IMR-90 (cell line): Measurements from ENCODE around the gene PRR5L. TPM values are rescaled to one million over a fixed set of nuclear protein-coding genes. Genes with fewer than 3 reads are reported as not detected.

Experiments used
- ATAC-seq: fragments of 200-7000 bp; cut with Tn5 transposase; 2 replicates; pipeline ENCODE4 v1.9.1; 2020; ENCODE audit warnings: low read depth, mild to moderate bottlenecking, moderate library complexity
- BruUV-seq: library from RNA; stranded (reverse); fragments of 400-500 nt; replicated peaks from 2 replicates; lab custom pipeline; 2021; lab: Mats Ljungman, UMichigan
- CTCF ChIA-PET: fragments of 300-600 bp; formaldehyde crosslinking; extraction: SDS; loops from one replicate; lab custom pipeline; 2021; ENCODE audit warnings: antibody characterized with exemption; lab: Yijun Ruan, JAX
- POLR2A ChIA-PET: fragments of 300-600 bp; sonication (Branson Sonifier 250); formaldehyde crosslinking; loops from one replicate; lab custom pipeline; 2022; ENCODE audit warnings: antibody characterized with exemption; ENCODE audit not compliant: unreplicated experiment; lab: Charles Lee
- DNase-seq: peaks from one replicate; pipeline ENCODE4 v3.0.0; 2013
- H2AFZ ChIP-seq: replicated peaks from 2 replicates; pipeline ENCODE3; 2013; ENCODE audit warnings: low read length, mild to moderate bottlenecking; ENCODE audit not compliant: poor library complexity
- H2AK5ac ChIP-seq: 2 replicates; pipeline ENCODE4 v1.6.1; 2013; ENCODE audit warnings: low read depth, low read length, inconsistent platforms
- H2AK9ac ChIP-seq: replicated peaks from 2 replicates; pipeline ENCODE3; 2013; ENCODE audit warnings: mild to moderate bottlenecking, low read depth, low read length, moderate library complexity; ENCODE audit not compliant: poor library complexity
- H2BK120ac ChIP-seq: 2 replicates; pipeline ENCODE4 v1.6.1; 2013; ENCODE audit warnings: low read depth, low read length, inconsistent platforms
- H2BK15ac ChIP-seq: 3 replicates; pipeline ENCODE4 v1.6.1; 2013; ENCODE audit warnings: low read depth, low read length, inconsistent platforms
- H2BK20ac ChIP-seq: 2 replicates; pipeline ENCODE4 v1.6.1; 2013; ENCODE audit warnings: low read depth, mild to moderate bottlenecking, inconsistent platforms, low read length, moderate library complexity
- H2BK5ac ChIP-seq: 2 replicates; pipeline ENCODE4 v1.6.1; 2013; ENCODE audit warnings: mild to moderate bottlenecking, low read depth, low read length, inconsistent platforms; ENCODE audit not compliant: poor library complexity, severe bottlenecking
- H3K14ac ChIP-seq: replicated peaks from 2 replicates; pipeline ENCODE4 v1.6.1; 2013; ENCODE audit warnings: low read depth, low read length, inconsistent platforms
- H3K18ac ChIP-seq: 2 replicates; pipeline ENCODE4 v1.6.1; 2013; ENCODE audit warnings: low read depth, low read length, control low read depth
- H3K23ac ChIP-seq: 2 replicates; pipeline ENCODE4 v1.6.1; 2013; ENCODE audit warnings: low read depth, low read length, inconsistent platforms
- H3K27ac ChIP-seq: 2 replicates; pipeline ENCODE4 v1.5.1; 2013; ENCODE audit warnings: mild to moderate bottlenecking, control low read depth, low read length; ENCODE audit not compliant: insufficient read depth
- H3K27me3 ChIP-seq: 2 replicates; pipeline ENCODE4 v1.6.1; 2013; ENCODE audit warnings: low read length; ENCODE audit not compliant: control insufficient read depth, insufficient read depth
- H3K36me3 ChIP-seq: 2 replicates; pipeline ENCODE4 v1.6.1; 2013; ENCODE audit warnings: low read length, mixed read lengths; ENCODE audit not compliant: control insufficient read depth, insufficient read depth
- H3K4ac ChIP-seq: 2 replicates; pipeline ENCODE4 v1.6.1; 2013; ENCODE audit warnings: low read depth, low read length, inconsistent platforms
- H3K4me1 ChIP-seq: 2 replicates; pipeline ENCODE4 v1.6.1; 2013; ENCODE audit warnings: low read length, mixed read lengths; ENCODE audit not compliant: control insufficient read depth, insufficient read depth
- H3K4me2 ChIP-seq: 2 replicates; pipeline ENCODE4 v1.6.1; 2013; ENCODE audit warnings: low read depth, mild to moderate bottlenecking, control low read depth, low read length, moderate library complexity
- H3K4me3 ChIP-seq: 2 replicates; pipeline ENCODE4 v1.5.1; 2013; ENCODE audit warnings: low read depth, mild to moderate bottlenecking, control low read depth, low read length, moderate library complexity; ENCODE audit not compliant: insufficient read depth
- H3K56ac ChIP-seq: 2 replicates; pipeline ENCODE4 v1.6.1; 2013; ENCODE audit warnings: low read length, inconsistent platforms; ENCODE audit not compliant: insufficient read depth; ENCODE audit errors: extremely low read depth
- H3K79me1 ChIP-seq, 2 experiments: 2 replicates each; pipeline ENCODE4 v1.6.1; 2013; ENCODE audit warnings: low read length in 2 of 2, inconsistent platforms in 1 of 2, low read depth in 1 of 2
- H3K9ac ChIP-seq: 2 replicates; pipeline ENCODE4 v1.6.1; 2013; ENCODE audit warnings: low read depth, low read length, control low read depth
- H3K9me1 ChIP-seq: 2 replicates; pipeline ENCODE4 v1.6.1; 2013; ENCODE audit warnings: low read length, inconsistent platforms; ENCODE audit not compliant: insufficient read depth
- H3K9me3 ChIP-seq: 2 replicates; pipeline ENCODE4 v1.6.1; 2013; ENCODE audit warnings: low read length; ENCODE audit not compliant: control insufficient read depth, insufficient read depth
- H4K20me1 ChIP-seq: 2 replicates; pipeline ENCODE4 v1.6.1; 2013; ENCODE audit warnings: low read length, inconsistent platforms; ENCODE audit not compliant: insufficient read depth
- H4K5ac ChIP-seq: 2 replicates; pipeline ENCODE4 v1.6.1; 2013; ENCODE audit warnings: mild to moderate bottlenecking, low read depth, low read length, control low read depth
- H4K8ac ChIP-seq, 2 experiments: 2 replicates each; pipeline ENCODE4 v1.6.1; 2013; ENCODE audit warnings: low read depth in 2 of 2, low read length in 2 of 2, control low read depth in 1 of 2, inconsistent platforms in 1 of 2
- H4K91ac ChIP-seq: 2 replicates; pipeline ENCODE4 v1.6.1; 2013; ENCODE audit warnings: low read depth, low read length, inconsistent platforms; ENCODE audit not compliant: insufficient read depth
- USF2 ChIP-seq: fragments of 150-350 bp; IDR thresholded peaks from 2 replicates; pipeline ENCODE4 v1.6.1; 2017; ENCODE audit warnings: mild to moderate bottlenecking, antibody characterized with exemption, low read length, low read depth
- WGBS, 2 experiments: methylation state at CpG; one replicate each; pipeline versions ENCODE4 v1.1.5 to v1.1.7; 2013; ENCODE audit warnings: missing lambda C conversion rate in 2 of 2; ENCODE audit not compliant: insufficient read length in 1 of 2; ENCODE audit errors: extremely low coverage in 2 of 2; 5-methylcytosine and 5-hydroxymethylcytosine counted together
- dilution Hi-C: fragments of 300-500 bp; cut with HindIII; formaldehyde crosslinking; loops from one replicate; pipeline ENCODE4 v1.14.3; 2018; ENCODE audit warnings: low sequenced_read_pairs; ENCODE audit not compliant: unreplicated experiment
- in situ Hi-C: fragments of 300-500 bp; cut with MboI; formaldehyde crosslinking; loops from 3 replicates; pipeline ENCODE4 v1.14.3; 2019; ENCODE audit warnings: low sequenced_read_pairs, inconsistent platforms, mixed read lengths
- intact Hi-C: fragments of 100-400 bp; cut with micrococcal nuclease; formaldehyde crosslinking; loops from 2 replicates; pipeline ENCODE4 v1.10.0; 2022
- polyA plus RNA-seq, 3 experiments: library from polyadenylated mRNA; depleted of rRNA; stranded (reverse); fragments of >200 nt; gene quantifications; 2 replicates each; pipeline ENCODE4 v1.2.3, GENCODE V29; 2012; ENCODE audit warnings: low replicate concordance in 1 of 3
- total RNA-seq: library from RNA; depleted of rRNA; stranded (reverse); fragments of >200 nt; gene quantifications from 2 replicates; pipeline ENCODE4 v1.2.3, GENCODE V29; 2012

The PRR5L gene
- total and polyA plus RNA-seq, 2 of the 4 experiments (the other 2 are of a cell fraction), result 2.9 to 3.6 TPM

- Histone ChIP-seq H3K36me3 (no peaks in the 10 kb centered on the region), H4K8ac (peak overlapping the region; percentile 92 to 93; a peak in 3 of 4 replicates), H3K4ac (peak overlapping the region; percentile 98), H4K20me1 (no peaks in the 10 kb centered on the region), H2BK15ac (peak overlapping the region; percentile 91; the same call in 2 of the 3 replicates), H3K4me2 (no peak overlapping the region), H2BK5ac (peak overlapping the region; percentile 96), H3K9ac (no peak overlapping the region), H2AK9ac (peak overlapping the region; percentile 38), H3K4me3 (no peak overlapping the region), H4K91ac (peak overlapping the region; percentile 99), H3K9me3 (no peaks in the 10 kb centered on the region), H2BK20ac (peak overlapping the region; percentile 95), H3K14ac (peak overlapping the region; percentile 96), H3K23ac (0 out of 2 replicates have a peak overlapping the region, but pooled peaks have one; percentile 86), H3K79me1 (peaks cover 0 to 9% of the 10 kb centered on the region in 2 experiments; a peak in 1 of 4 replicates), H2BK120ac (peak overlapping the region; percentile 97), H3K27ac (no peak overlapping the region), H3K56ac (0 out of 2 replicates have a peak overlapping the region, but pooled peaks have one; percentile 97), H4K5ac (peak overlapping the region; percentile 53), H3K4me1 (peaks cover 39% of the 10 kb centered on the region), H3K18ac (peak overlapping the region; percentile 86), H2AFZ (peak overlapping the region; percentile 95), H3K27me3 (no peaks in the 10 kb centered on the region), H3K9me1 (peaks cover 38% of the 10 kb centered on the region), H2AK5ac (peak overlapping the region; percentile 97)
- no TSS peak for BruUV-seq
- CTCF ChIA-PET, result interaction anchor here (2.5 kb wide), 1 partner anchor 24 kb away, joined by 10 read pairs; no protein-coding TSS in a partner anchor
- in situ Hi-C loops, result loop anchor here (25.0 kb wide), 1 partner anchor 842 kb away; the partner anchor contains the start of gene FJX1
- ATAC-seq, result no peak
- dilution Hi-C loops, result no loop called here
- no peak for DNase-seq
- WGBS, 2 experiments, result 100% methylated on average over 1 of the region's 18 CpGs; no CpG with 5 or more reads in 1 of the 2 experiments
- intact Hi-C loops, result no loop called here
- TF ChIP-seq USF2, result no peak
- POLR2A ChIA-PET, result no interaction called here
Measured at GRCh38 chr11:36454551-36454940, 158.5 kb downstream of the PRR5L start.
